H1 (cell line): ENCODE data around the gene KCTD3.

Experiments used
- ATF3 ChIP-seq: IDR thresholded peaks from 2 replicates; pipeline ENCODE4 v1.6.1; 2011; ENCODE audit warnings: low read depth, mild to moderate bottlenecking, low read length; ENCODE audit not compliant: insufficient read depth
- BACH1 ChIP-seq: IDR thresholded peaks from 2 replicates; pipeline ENCODE4 v1.6.1; 2012; ENCODE audit warnings: low read length, improper control_type of control experiment
- CHD2 ChIP-seq: IDR thresholded peaks from 2 replicates; pipeline ENCODE4 v1.6.1; 2012; ENCODE audit warnings: low read length, improper control_type of control experiment
- EP300 ChIP-seq, 2 experiments: IDR thresholded peaks; 1 replicate in 1 of 2; 2 replicates in 1 of 2; pipeline ENCODE4 v1.6.1; 2011 to 2012; ENCODE audit warnings: low read depth in 2 of 2, low read length in 2 of 2, mild to moderate bottlenecking in 2 of 2, borderline replicate concordance in 1 of 2, inconsistent platforms in 1 of 2, moderate library complexity in 1 of 2
- EZH2 ChIP-seq: fragments of 200-600 bp; sonication (generic); IDR thresholded peaks from 2 replicates; pipeline ENCODE4 v1.7.1; 2012; ENCODE audit warnings: low read depth, mild to moderate bottlenecking, moderate library complexity, low read length, inconsistent platforms; ENCODE audit not compliant: severe bottlenecking
- HDAC2 ChIP-seq, 2 experiments: fragments of 300-600 bp in 1 of 2; sonication (generic) in 1 of 2; IDR thresholded peaks; 2 replicates each; pipeline ENCODE4 v1.6.1; 2011 to 2012; ENCODE audit warnings: low read depth in 2 of 2, low read length in 2 of 2, mild to moderate bottlenecking in 2 of 2, moderate library complexity in 2 of 2, borderline replicate concordance in 1 of 2, inconsistent platforms in 1 of 2
- MAFK ChIP-seq: IDR thresholded peaks from 2 replicates; pipeline ENCODE4 v1.6.1; 2012; ENCODE audit warnings: low read depth, mild to moderate bottlenecking, improper control_type of control experiment, low read length
- NRF1 ChIP-seq: IDR thresholded peaks from 2 replicates; pipeline ENCODE4 v1.6.1; 2011; ENCODE audit warnings: mild to moderate bottlenecking, low read depth, low read length, improper control_type of control experiment
- POLR2A ChIP-seq, 2 experiments: IDR thresholded peaks; 1 replicate in 1 of 2; 2 replicates in 1 of 2; pipeline ENCODE4 v1.6.1; 2011; ENCODE audit warnings: low read depth in 2 of 2, low read length in 2 of 2, mild to moderate bottlenecking in 2 of 2; ENCODE audit errors: control extremely low read depth in 1 of 2
- POLR2AphosphoS5 ChIP-seq: IDR thresholded peaks from 2 replicates; pipeline ENCODE4 v1.6.1; 2011; ENCODE audit warnings: low read depth, low read length
- RFX5 ChIP-seq: IDR thresholded peaks from 2 replicates; pipeline ENCODE4 v1.6.1; 2011; ENCODE audit warnings: low read depth, low read length, improper control_type of control experiment, borderline replicate concordance
- SP1 ChIP-seq: IDR thresholded peaks from 2 replicates; pipeline ENCODE4 v1.6.1; 2011; ENCODE audit warnings: low read depth, low read length
- TAF1 ChIP-seq: IDR thresholded peaks from 2 replicates; pipeline ENCODE4 v1.6.1; 2011; ENCODE audit warnings: mild to moderate bottlenecking, low read depth, low read length
- TF ChIP-seq, protein P1 (sequence below), 3 experiments: IDR thresholded peaks; 1 replicate in 2 of 3; 2 replicates in 1 of 3; pipeline versions ENCODE4 v1.5.1 to v1.6.1; 2011; ENCODE audit warnings: low read length in 3 of 3, mild to moderate bottlenecking in 3 of 3, inconsistent platforms in 2 of 3, low read depth in 1 of 3, moderate library complexity in 1 of 3; ENCODE audit not compliant: insufficient read depth in 1 of 3; ENCODE audit errors: control extremely low read depth in 1 of 3

DNA sequence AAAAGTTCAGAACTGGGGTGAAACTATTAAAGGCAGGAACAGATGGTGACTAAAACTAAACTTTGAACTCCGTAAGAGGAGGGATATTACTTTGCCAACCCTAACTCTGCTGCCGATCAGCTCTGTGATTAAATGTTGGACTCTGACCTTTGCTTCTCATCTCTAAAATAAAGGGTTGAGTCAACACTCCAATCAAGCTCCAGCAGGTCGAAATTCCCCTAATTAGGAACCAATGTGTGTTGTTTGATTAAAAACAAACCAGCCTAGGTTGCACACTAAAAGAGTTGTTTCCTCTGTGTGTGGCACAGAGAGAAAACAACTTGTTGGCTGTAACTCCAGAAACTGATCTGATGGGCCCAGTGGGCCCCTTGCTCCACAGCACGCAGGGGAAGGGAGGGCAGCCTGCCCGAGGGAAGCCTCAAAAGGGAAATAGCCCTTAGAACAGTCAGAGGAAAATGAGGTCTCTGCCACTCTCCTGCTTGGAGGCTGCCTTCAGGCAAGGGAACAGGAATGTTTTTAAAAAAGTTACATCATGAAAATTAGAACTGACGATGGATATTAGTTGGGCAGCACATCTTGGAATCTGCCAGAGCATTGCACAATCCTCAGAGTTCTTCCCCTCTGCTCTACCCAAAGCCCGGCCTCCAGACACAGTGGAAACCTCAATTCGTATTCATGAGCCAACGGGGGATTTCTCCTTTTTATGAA lies 69.3 kb downstream of the KCTD3 start:
- TF ChIP-seq POLR2AphosphoS5 = no peak
- TF ChIP-seq SP1 = no peak
- TF ChIP-seq, protein P1, sequence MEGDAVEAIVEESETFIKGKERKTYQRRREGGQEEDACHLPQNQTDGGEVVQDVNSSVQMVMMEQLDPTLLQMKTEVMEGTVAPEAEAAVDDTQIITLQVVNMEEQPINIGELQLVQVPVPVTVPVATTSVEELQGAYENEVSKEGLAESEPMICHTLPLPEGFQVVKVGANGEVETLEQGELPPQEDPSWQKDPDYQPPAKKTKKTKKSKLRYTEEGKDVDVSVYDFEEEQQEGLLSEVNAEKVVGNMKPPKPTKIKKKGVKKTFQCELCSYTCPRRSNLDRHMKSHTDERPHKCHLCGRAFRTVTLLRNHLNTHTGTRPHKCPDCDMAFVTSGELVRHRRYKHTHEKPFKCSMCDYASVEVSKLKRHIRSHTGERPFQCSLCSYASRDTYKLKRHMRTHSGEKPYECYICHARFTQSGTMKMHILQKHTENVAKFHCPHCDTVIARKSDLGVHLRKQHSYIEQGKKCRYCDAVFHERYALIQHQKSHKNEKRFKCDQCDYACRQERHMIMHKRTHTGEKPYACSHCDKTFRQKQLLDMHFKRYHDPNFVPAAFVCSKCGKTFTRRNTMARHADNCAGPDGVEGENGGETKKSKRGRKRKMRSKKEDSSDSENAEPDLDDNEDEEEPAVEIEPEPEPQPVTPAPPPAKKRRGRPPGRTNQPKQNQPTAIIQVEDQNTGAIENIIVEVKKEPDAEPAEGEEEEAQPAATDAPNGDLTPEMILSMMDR (IDR thresholded peaks at IDR 0.05; ENCODE audit: control extremely low read depth in 1 of 3, insufficient read depth in 1 of 3, low read depth in 1 of 3, low read length in 3 of 3) = no peak
- TF ChIP-seq EP300 (IDR thresholded peaks at IDR 0.05; ENCODE audit: borderline replicate concordance in 1 of 2, low read depth in 2 of 2, low read length in 2 of 2) = no peak
- no peak for TF ChIP-seq TAF1
- TF ChIP-seq EZH2 = no peak
- TF ChIP-seq NRF1 = no peak
- TF ChIP-seq POLR2A (IDR thresholded peaks at IDR 0.05; ENCODE audit: control extremely low read depth in 1 of 2, low read depth in 2 of 2, low read length in 2 of 2) = no peak
- no peak for TF ChIP-seq BACH1
- TF ChIP-seq ATF3 = no peak
- no peak for TF ChIP-seq CHD2
- no peak for TF ChIP-seq MAFK
- TF ChIP-seq HDAC2 (IDR thresholded peaks at IDR 0.05; ENCODE audit: borderline replicate concordance in 1 of 2, low read depth in 2 of 2, low read length in 2 of 2) = no peak
- TF ChIP-seq RFX5 = no peak
